GF-D8 (cell line): ENCODE data around the gene RAB17.
"Not testable (repeated sequence)": the region's sequence is repeated elsewhere in the genome, so short reads cannot be mapped to it uniquely, and the experiment has no call there.

Experiments
- DNase-seq: peaks from one replicate; lab custom pipeline; 2025; lab: John Stamatoyannopoulos, UW

Gene RAB17

GRCh38 chr2:237598468-237599208, 8.1 kb upstream of the RAB17 start:
- DNase-seq, result no peak

DNA sequence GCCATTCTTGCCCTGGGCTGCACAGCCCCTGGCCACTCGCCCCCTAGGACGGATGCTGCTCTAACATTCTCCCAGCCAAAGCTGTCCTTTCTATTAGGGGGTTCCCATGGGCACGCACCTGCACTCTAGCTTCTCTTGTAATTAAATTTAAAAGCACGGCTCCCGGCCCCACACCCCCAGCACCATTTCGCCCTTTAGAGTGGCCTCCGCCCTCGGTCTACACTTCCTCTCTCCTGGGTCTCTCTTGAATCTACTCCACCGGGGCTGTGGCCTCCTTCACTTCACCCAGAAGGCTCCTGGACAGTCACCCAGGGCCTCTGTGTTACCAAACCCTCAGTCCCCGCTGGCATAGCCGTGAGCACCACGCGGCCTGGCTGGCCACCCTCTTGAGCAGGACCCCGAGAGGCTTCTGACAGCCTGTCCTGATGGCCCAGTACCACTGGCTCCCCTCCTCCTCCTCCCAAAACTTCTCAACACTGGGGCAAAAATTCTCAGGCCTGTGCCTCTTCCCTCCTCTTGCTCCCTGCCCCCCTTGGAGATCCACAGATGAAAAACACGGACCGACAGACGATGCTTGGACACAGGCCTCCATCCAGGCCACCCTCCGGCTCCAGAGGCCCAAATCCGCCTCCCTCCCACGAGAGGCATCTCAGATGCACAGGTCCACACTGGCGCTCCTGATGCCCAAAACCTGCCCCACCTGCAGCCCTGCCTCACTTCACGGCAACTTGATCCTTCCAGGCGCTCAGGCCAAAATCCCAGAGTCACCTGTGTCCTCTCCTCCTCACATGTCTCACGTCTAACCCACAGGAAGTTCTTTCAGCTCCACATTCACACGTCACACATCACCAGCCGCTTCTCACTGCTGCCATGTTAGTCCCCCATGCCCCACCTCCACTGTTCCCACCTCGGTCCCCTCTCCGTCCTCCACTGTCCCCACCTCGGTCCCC, 6.9 kb upstream of the RAB17 start:
- DNase-seq, result no peak

DNA sequence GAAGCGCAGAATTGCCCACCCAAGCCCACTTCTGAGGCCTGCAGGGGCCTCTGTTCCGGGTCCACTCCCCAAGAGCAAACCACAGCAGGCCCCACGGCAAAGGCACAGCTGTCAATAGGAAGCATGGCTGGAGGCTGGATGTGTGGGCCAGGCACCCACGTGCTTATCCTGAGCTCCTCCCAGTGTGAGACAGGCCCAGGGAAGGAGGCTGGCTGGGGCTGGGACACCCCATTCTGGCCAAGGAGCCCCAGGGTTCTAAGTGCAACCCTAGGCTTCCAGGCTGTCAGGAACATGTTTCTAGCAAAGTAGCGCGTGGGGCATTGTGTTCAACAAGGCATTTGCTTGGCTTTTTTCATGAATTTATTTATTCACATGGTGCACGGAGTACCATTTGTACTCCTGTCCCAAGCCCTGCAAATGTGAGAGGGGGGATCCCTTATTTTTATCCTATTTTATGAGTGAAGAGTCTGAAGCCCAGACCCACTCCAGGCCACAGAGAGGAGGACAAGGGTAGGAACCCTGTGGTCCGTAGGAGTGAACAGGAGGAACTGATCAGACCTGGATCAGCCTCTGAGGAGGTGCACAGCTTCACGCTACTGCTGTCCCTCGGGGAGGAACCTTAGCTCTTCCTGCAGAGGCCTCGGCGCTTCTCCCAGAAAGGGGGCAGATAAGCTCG, 6.1 kb upstream of the RAB17 start:
- no peak for DNase-seq

DNA sequence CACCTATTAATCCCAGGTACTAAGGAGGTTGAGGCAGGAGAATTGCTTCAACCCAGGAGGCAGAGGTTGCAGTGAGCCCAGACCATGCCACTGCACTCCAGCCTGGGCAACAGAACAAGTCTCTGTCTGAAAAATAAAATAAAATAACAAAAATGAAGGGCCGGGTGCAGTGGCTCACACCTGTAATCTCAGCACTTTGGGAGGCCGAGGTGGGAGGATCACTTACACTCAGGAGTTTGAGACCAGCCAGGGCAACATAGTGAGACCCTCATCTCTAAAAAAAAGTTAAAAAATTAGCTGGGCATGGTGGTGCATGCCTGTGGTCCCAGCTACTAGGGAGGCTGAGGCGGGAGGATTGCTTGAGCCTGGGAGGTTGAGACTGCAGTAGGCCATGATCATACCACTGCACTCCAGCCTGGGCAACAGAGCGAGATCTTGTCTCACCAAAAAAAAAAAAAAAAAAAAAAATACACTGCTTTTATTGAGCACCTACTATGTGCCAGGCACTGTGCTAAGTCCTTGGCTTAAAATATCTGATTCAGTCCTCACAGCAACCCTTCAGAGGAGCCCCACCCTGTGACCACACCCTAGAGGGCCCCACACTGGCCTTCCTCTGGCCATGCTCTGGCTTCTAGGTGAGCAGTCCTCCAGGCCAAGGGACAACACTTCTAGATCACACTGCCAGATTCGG, 5.4 kb upstream of the RAB17 start:
- not testable (repeated sequence) for DNase-seq

DNA sequence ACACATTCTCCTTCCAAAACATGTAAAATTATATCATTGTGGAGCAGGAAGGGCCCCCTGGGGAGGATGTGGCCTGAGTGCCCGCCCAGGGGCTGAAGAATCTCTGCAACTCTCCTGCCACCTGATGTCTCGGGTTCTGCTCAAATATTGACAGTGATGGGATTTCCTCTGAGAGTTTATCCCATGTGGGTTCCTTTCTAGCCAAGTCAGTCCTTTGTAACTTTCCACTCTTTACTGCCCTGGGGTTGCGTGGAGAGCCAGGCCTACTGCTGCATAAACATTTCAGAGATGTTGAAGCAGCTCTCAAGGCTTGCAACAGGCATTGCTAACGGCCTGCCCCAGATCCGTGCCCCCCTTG, 4.0 kb upstream of the RAB17 start:
- no peak for DNase-seq

DNA sequence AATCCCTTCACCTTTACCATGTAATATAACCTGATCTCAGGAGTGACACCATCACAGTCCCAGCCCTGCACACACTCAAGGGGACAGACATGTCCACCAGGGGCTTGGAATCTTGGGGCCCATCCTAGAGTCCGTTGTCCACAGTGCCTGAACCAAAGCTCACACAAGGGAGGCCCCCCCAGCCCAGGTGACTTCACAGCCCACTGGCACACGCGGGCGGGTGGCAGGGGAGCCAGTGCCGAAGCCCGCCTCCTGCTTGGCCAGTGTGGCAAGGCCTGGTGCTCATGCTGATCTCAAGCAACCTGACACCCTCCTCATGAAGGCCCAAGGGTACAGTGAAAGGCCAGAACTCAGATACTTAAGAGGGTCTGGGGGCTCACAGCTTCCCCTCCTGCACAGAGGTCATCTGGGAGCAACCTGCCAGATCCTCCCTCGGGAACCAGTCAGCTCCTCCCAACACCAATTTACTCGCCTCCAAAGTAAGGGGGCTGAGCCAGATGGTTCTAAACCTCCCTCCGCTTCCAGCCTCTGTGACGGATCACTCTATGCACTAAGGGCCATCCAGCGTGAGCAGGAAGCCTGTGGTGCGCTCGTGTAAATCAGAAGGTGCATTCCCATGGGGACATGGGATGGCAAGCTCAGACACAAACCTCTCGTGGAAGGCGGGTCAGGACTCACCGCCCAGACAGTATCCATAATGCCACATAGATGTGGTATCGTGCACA, 3.2 kb upstream of the RAB17 start:
- DNase-seq, result no peak

DNA sequence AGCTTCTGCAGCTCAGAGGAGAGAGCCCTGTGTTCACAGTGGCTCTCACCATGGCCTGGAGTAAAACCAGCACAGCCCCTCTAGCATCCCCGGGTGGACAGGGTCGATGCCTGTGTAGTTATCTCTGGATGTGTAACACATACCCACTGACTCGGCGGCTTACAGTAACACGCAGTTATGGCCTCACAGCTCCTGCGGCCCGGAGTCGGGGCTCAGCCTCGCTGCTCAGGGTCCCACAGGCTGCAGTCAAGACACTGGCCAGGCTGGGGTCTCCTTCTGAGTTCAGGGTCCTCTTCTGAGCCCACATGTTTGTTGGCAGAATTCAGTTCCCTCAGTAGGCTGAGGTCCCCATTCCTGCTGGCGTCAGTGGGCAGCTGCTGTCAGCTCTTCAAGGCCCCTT, 2.5 kb upstream of the RAB17 start:
- DNase-seq, result no peak

DNA sequence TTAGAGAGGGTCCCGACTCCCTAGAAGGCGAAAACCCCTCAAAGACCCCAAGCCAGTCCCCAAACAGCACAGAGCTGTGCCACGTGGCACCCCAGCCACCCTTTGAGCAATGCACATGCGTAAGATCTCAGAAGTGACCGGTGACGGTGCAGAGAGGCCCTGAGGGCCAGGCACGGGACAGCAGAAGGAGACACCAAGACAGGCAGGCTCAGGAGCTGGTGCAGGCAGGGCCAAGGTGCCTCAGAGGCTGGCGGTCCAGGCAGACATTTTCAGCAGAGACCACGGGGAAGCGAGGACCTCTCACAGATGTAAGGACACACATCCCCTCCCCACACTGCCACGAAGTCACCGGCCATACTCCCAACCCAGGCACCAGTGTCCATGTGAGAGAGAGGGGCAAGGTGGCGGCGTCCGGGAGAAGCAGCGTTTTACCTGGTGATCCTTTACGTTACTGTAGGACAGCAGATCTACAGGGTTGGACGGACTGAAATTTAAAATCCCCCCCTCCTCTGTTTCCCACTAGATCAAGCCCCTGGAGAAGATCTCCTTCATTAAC, 2.0 kb upstream of the RAB17 start:
- DNase-seq, result no peak

DNA sequence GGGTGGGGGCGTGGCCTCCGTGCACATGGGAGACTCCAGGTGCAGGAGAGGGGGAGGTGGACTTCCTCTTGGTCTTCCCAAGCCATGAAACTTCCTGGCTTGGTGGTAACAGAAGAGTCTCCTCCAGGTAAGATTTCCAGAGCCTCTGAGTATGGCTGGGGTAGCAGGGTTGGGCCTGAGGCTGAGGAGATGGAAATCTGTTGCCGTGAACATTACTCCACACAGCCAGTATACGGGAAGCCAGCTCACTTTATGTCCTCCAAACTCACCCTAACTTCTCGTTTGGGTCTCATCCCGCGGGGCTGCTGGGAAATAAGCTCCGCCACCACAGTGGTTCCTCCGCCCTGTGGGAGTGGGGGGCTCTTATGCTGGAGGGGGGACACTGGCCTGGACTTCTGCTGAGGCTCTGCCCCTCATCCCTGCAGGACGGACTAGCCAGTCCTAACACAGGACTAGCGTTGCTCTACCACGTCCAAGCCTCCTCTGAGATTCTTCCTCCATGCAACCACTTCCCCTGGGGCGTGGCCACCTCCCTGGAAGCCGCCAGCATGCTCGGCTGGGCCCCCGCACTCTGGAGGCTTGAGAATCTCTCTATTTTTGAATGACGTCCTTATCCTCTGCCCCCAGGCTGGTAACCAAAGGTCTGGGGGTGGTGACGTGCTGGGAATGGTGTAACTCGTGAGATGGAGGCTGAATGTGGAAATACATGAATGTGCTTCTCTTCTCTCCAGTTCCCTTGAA, 777 bp upstream of the RAB17 start:
- no peak for DNase-seq

GRCh38 chr2:237588044-237588696, 2.4 kb downstream of the RAB17 start:
- DNase-seq, result no peak

DNA sequence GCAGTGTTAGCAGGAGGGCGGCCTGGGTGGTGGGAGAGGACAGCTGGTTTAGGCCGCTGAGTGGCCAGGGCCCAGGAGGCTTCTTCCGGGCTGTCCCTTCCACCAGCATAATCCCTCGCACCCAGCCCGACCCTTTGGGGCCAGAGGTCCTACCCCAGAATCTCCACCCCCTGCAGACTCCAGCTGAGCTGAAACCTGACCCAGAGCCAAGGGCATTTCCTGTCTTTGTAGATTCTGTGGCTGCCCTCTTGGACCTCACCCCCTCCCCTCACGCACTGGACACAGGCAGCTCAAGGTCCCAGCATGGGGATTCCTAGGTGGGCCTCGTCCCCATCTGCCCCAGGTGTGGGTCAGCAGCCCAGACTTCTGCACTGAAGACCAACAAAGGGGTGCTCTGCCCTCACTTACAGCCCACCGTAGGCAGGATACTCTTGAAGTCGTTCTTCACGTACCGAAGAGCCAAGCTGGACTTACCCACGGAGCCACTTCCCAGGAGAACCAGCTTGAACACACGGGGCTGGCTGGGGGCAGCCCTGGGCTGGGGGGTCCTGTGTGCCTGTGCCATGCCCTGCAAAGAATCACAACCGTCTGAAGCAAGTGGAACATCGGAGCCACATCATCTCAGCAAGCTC, 4.8 kb downstream of the RAB17 start:
- no peak for DNase-seq

DNA sequence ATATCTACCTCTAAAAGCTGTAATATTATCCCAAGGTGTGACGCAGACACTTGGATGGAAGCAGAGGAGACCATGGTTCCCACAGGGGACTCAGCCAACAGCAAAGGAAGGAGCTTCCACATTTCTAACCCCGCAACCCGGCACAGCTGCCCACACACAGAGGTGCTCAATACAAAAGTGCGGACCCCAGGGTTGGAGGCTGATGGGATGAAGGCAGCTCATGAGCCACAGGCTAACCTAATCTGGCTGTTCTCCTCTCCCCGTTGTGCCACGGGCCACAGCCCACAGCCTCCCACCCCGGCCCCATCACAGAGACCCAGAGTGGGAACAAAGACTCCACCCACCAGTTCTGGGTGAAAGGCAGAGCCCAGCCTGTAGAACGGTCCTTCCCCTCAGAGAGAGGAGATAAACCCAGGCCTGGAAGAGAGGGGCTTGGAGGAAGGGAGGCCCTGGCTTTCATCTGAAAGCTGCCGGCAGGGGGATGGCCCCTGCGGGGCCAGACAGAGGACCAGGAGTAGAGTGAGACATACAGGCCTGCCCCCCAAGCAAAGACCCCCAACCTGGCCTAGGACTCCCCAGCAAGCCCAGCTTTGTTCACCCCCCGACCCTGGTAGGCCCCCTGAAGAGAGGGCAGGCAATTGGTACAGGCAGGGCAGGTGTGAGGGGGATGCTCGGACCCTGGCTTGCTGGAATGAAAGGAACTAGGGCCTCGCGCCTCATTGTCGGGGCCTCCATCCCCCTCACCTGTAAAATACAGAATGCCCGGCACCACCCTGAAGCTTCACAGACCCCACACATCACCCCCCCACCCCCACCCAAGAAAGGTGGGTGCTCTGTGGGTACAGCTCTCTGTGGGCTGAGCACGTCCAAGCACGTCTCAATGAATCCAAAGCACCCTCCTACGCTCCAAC, 6.9 kb downstream of the RAB17 start:
- no peak for DNase-seq

GRCh38 chr2:237581751-237582746, 8.5 kb downstream of the RAB17 start:
- DNase-seq, result no peak

DNA sequence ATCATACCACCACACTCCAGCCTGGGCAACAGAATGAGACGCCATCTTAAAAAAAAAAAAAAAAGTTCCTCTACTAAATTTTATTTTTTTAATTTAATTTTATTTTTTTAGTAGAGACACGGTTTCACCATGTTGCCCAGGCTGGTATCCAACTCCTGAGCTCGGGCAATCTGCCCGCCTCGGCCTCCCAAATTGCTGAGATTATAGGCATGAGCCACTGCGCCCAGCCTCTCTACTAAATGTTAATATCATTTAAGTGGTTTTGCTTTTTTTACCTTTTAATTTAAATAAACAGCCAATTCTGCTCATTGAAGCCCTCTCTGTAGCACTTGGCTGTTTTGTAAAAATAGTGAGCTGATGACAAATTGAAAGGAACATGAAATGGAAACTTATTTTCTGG, 9.2 kb downstream of the RAB17 start:
- no peak for DNase-seq

- DNase-seq, result no peak
Observed at GRCh38 chr2:237577956-237578870, 12.3 kb downstream of the RAB17 start.

DNA sequence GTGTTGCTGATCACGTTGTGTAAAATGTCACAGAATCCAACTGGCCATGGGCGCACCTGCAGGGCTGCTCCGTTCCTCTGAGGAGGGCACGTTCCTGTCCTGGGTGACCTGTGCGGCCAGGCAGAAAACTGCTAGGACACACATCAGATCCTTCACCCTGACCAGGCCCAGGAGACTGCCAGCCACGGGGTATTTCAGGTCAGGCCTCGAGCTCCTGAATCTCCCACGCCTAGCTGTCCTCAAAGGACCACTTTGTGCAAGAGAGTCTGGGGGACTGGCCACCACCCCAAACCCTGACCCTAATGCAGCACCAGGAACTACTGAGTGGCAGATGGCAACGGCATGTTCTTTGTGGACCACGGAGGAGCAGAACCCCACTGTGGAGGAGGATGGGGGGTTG, 13.1 kb downstream of the RAB17 start:
- DNase-seq, result no peak
